HepG2 (cell line): ENCODE data around the gene TPGS1. TPM values are rescaled to one million over a fixed set of nuclear protein-coding genes. Genes with fewer than 3 reads are reported as not detected.
A peak's percentile ranks its signal among the peaks of the same experiment; 100 is the strongest.

Experiments used
- HOXD1 ChIP-seq: sonication (generic); formaldehyde crosslinking; IDR thresholded peaks from 2 replicates; pipeline ENCODE4 v1.5.0; 2020; ENCODE audit warnings: missing genetic modification reagents
- MEF2D ChIP-seq: sonication (generic); formaldehyde crosslinking; IDR thresholded peaks from 2 replicates; pipeline ENCODE4 v1.5.1; 2020; ENCODE audit warnings: mild to moderate bottlenecking, missing genetic modification reagents
- MXI1 ChIP-seq: IDR thresholded peaks from 3 replicates; pipeline ENCODE4 v1.6.1; 2012; ENCODE audit warnings: low read depth, low read length, inconsistent platforms, borderline replicate concordance
- PPARG ChIP-seq: conservative IDR thresholded peaks from 2 replicates; pipeline ENCODE4 v1.6.1; 2016; ENCODE audit warnings: missing biosample characterization, missing genetic modification reagents
- RFX5 ChIP-seq: IDR thresholded peaks from 2 replicates; pipeline ENCODE4 v1.6.1; 2011; ENCODE audit warnings: low read depth, low read length, improper control_type of control experiment
- SMC3 ChIP-seq: IDR thresholded peaks from 2 replicates; pipeline ENCODE4 v1.6.1; 2011; ENCODE audit warnings: low read length, improper control_type of control experiment
- SRY ChIP-seq: sonication (generic); formaldehyde crosslinking; IDR thresholded peaks from 2 replicates; pipeline ENCODE4 v1.8.0; 2022; ENCODE audit warnings: mild to moderate bottlenecking, missing genetic modification reagents
- TBX2 ChIP-seq: sonication (generic); formaldehyde crosslinking; IDR thresholded peaks from 2 replicates; pipeline ENCODE4 v1.5.0; 2020; ENCODE audit warnings: missing genetic modification reagents, mild to moderate bottlenecking, borderline replicate concordance
- XBP1 ChIP-seq: sonication (generic); formaldehyde crosslinking; IDR thresholded peaks from 2 replicates; pipeline ENCODE4 v1.5.0; 2020; ENCODE audit warnings: missing genetic modification reagents
- ZFP36L2 ChIP-seq: sonication (generic); formaldehyde crosslinking; IDR thresholded peaks from 2 replicates; pipeline ENCODE4 v1.4.0; 2020; ENCODE audit warnings: missing genetic modification reagents
- ZNF282 ChIP-seq: fragments of 450-650 bp; IDR thresholded peaks from 2 replicates; pipeline ENCODE4 v1.6.1; 2018; ENCODE audit not compliant: partially characterized antibody
- ZNF296 ChIP-seq: sonication (generic); formaldehyde crosslinking; conservative IDR thresholded peaks from 2 replicates; pipeline ENCODE4 v1.5.0; 2020; ENCODE audit warnings: mild to moderate bottlenecking, missing genetic modification reagents
- ZNF652 ChIP-seq: IDR thresholded peaks from 2 replicates; pipeline ENCODE4 v1.6.1; 2016; ENCODE audit warnings: low read depth, borderline replicate concordance
- polyA plus RNA-seq, 8 experiments: library from polyadenylated mRNA; depleted of rRNA in 3 of 8; stranded (reverse) in 7 of 8; unstranded in 1 of 8; fragments of >200 nt; fragmentation: Illumina TruSeq in 4 of 8; extraction: Trizol in 4 of 8; gene quantifications; 2 replicates each; pipeline versions ENCODE4 v1.2.1 to v1.2.3, GENCODE V29; 2011 to 2016; ENCODE audit warnings: low read depth in 4 of 8, missing spikeins in 1 of 8, mixed read lengths in 1 of 8; ENCODE audit not compliant: insufficient read depth in 1 of 8
- total RNA-seq, 5 experiments: library from RNA; depleted of rRNA; stranded (reverse); fragments of >200 nt; fragmentation: Illumina TruSeq; extraction: Trizol; gene quantifications; 2 replicates each; pipeline ENCODE4 v1.2.3, GENCODE V29; 2016; ENCODE audit warnings: low read depth in 1 of 5
- TF ChIP-seq, protein P1 (sequence below): sonication (generic); formaldehyde crosslinking; IDR thresholded peaks from 2 replicates; pipeline ENCODE4 v1.4.0; 2020; ENCODE audit warnings: missing genetic modification reagents
- TF ChIP-seq, protein P2 (sequence below): sonication (generic); formaldehyde crosslinking; IDR thresholded peaks from 2 replicates; pipeline ENCODE4 v1.4.0; 2020; ENCODE audit warnings: mild to moderate bottlenecking, missing genetic modification reagents
- TF ChIP-seq, protein P3 (sequence below): sonication (generic); IDR thresholded peaks from 2 replicates; pipeline ENCODE4 v1.6.1; 2016; ENCODE audit warnings: low read depth, borderline replicate concordance
- TF ChIP-seq, protein P4 (sequence below): sonication (generic); formaldehyde crosslinking; IDR thresholded peaks from 2 replicates; pipeline ENCODE4 v1.8.0; 2022; ENCODE audit warnings: mild to moderate bottlenecking, missing genetic modification reagents; ENCODE audit not compliant: insufficient replicate concordance

The TPGS1 gene
- total and polyA plus RNA-seq, 2 of the 13 experiments (the other 11 are each of a cell fraction or from before 2014, with no cell fraction given): 1.1 to 6.2 TPM

DNA sequence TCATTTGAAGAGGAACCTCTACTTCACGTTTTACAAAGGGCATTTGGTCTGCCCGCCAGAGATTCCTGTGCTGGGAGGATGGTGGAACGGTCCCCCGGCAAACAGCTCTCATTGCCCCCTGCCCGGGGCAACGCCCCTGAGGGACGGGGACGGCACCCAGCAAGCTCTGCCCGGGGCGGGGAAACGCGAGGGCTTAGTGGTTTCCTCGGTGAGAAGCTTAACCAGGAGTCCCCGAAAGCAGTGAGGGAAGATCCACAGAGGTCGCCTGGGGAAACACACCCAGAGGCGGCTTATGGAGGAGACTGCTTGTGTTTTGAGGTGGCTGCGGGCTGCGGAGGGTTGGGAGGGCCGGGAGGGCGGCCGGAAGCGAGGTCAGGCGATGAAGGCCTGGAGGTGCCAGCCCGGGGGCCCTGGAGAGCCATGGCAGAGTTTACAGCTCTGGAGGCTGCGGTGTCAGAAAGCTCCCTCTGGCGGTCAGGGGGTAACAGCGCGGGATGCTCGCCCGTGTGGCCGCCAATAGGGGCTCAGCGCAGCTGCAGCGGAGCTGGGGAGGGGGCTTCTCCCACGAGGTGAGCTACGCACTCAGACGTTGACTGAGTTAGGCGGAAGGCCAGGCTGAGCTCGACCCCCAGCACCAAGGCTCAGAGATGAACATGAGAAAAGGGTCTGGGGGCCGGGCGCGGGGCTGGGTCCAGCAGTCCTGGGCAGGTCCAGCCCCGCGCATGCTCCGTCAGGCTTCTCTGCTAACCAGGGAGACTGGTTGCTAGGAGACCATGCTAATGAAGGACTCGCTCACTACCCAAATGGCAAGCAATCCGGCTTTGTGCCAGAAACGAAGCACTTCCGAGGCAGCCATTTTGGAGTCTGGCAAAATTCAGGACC, 652 bp upstream of the TPGS1 start (continued):
- TF ChIP-seq PPARG (CRISPR knock-in tag) (peak; percentile 64; the same call in 1 of the 2 replicates), HOXD1 (CRISPR knock-in tag) (no peak), RFX5 (no peak), TBX2 (CRISPR knock-in tag) (peak; percentile 80), MXI1 (peak; percentile 89), ZNF296 (no peak), ZNF282 (no peak), ZFP36L2 (no peak), XBP1 (no peak), MEF2D (no peak; the same call in 1 of the 2 replicates), ZNF652 (CRISPR knock-in tag) (no peak), SMC3 (peak; percentile 42; the same call in 1 of the 2 replicates), SRY (CRISPR knock-in tag) (0 out of 2 replicates have a peak, but pooled peaks have one; percentile 22)
- TF ChIP-seq, protein P1, sequence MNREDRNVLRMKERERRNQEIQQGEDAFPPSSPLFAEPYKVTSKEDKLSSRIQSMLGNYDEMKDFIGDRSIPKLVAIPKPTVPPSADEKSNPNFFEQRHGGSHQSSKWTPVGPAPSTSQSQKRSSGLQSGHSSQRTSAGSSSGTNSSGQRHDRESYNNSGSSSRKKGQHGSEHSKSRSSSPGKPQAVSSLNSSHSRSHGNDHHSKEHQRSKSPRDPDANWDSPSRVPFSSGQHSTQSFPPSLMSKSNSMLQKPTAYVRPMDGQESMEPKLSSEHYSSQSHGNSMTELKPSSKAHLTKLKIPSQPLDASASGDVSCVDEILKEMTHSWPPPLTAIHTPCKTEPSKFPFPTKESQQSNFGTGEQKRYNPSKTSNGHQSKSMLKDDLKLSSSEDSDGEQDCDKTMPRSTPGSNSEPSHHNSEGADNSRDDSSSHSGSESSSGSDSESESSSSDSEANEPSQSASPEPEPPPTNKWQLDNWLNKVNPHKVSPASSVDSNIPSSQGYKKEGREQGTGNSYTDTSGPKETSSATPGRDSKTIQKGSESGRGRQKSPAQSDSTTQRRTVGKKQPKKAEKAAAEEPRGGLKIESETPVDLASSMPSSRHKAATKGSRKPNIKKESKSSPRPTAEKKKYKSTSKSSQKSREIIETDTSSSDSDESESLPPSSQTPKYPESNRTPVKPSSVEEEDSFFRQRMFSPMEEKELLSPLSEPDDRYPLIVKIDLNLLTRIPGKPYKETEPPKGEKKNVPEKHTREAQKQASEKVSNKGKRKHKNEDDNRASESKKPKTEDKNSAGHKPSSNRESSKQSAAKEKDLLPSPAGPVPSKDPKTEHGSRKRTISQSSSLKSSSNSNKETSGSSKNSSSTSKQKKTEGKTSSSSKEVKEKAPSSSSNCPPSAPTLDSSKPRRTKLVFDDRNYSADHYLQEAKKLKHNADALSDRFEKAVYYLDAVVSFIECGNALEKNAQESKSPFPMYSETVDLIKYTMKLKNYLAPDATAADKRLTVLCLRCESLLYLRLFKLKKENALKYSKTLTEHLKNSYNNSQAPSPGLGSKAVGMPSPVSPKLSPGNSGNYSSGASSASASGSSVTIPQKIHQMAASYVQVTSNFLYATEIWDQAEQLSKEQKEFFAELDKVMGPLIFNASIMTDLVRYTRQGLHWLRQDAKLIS: no peak
- TF ChIP-seq, protein P2, sequence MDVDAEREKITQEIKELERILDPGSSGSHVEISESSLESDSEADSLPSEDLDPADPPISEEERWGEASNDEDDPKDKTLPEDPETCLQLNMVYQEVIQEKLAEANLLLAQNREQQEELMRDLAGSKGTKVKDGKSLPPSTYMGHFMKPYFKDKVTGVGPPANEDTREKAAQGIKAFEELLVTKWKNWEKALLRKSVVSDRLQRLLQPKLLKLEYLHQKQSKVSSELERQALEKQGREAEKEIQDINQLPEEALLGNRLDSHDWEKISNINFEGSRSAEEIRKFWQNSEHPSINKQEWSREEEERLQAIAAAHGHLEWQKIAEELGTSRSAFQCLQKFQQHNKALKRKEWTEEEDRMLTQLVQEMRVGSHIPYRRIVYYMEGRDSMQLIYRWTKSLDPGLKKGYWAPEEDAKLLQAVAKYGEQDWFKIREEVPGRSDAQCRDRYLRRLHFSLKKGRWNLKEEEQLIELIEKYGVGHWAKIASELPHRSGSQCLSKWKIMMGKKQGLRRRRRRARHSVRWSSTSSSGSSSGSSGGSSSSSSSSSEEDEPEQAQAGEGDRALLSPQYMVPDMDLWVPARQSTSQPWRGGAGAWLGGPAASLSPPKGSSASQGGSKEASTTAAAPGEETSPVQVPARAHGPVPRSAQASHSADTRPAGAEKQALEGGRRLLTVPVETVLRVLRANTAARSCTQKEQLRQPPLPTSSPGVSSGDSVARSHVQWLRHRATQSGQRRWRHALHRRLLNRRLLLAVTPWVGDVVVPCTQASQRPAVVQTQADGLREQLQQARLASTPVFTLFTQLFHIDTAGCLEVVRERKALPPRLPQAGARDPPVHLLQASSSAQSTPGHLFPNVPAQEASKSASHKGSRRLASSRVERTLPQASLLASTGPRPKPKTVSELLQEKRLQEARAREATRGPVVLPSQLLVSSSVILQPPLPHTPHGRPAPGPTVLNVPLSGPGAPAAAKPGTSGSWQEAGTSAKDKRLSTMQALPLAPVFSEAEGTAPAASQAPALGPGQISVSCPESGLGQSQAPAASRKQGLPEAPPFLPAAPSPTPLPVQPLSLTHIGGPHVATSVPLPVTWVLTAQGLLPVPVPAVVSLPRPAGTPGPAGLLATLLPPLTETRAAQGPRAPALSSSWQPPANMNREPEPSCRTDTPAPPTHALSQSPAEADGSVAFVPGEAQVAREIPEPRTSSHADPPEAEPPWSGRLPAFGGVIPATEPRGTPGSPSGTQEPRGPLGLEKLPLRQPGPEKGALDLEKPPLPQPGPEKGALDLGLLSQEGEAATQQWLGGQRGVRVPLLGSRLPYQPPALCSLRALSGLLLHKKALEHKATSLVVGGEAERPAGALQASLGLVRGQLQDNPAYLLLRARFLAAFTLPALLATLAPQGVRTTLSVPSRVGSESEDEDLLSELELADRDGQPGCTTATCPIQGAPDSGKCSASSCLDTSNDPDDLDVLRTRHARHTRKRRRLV: no peak
- TF ChIP-seq, protein P3, sequence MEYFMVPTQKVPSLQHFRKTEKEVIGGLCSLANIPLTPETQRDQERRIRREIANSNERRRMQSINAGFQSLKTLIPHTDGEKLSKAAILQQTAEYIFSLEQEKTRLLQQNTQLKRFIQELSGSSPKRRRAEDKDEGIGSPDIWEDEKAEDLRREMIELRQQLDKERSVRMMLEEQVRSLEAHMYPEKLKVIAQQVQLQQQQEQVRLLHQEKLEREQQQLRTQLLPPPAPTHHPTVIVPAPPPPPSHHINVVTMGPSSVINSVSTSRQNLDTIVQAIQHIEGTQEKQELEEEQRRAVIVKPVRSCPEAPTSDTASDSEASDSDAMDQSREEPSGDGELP: peak; percentile 22; the same call in 1 of the 2 replicates
- TF ChIP-seq, protein P4, sequence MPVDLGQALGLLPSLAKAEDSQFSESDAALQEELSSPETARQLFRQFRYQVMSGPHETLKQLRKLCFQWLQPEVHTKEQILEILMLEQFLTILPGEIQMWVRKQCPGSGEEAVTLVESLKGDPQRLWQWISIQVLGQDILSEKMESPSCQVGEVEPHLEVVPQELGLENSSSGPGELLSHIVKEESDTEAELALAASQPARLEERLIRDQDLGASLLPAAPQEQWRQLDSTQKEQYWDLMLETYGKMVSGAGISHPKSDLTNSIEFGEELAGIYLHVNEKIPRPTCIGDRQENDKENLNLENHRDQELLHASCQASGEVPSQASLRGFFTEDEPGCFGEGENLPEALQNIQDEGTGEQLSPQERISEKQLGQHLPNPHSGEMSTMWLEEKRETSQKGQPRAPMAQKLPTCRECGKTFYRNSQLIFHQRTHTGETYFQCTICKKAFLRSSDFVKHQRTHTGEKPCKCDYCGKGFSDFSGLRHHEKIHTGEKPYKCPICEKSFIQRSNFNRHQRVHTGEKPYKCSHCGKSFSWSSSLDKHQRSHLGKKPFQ (CRISPR knock-in tag): peak; percentile 67
